OCI-LY7 (cell line): Measurements from ENCODE around the gene CEP112. TPM values are rescaled to one million over a fixed set of nuclear protein-coding genes. Genes with fewer than 3 reads are reported as not detected.

Experiments used
- BruUV-seq: library from RNA; stranded (reverse); fragments of 400-500 nt; replicated peaks from 2 replicates; lab custom pipeline; 2021; lab: Mats Ljungman, UMichigan
- CTCF ChIA-PET: fragments of 300-600 bp; sonication (Branson Sonifier 250); formaldehyde crosslinking; loops from one replicate; lab custom pipeline; 2022; ENCODE audit warnings: antibody characterized with exemption; ENCODE audit not compliant: unreplicated experiment; lab: Charles Lee
- POLR2A ChIA-PET: fragments of 300-600 bp; sonication (Branson Sonifier 250); formaldehyde crosslinking; loops from one replicate; lab custom pipeline; 2022; ENCODE audit warnings: antibody characterized with exemption; lab: Charles Lee
- DNase-seq: peaks from one replicate; pipeline ENCODE4 v3.0.0-alpha.2; 2015; ENCODE audit warnings: low spot score
- H2AFZ ChIP-seq: fragments of 200-600 bp; sonication (generic), shearing (Covaris generic); 2 replicates; pipeline ENCODE4 v1.6.1; 2014; ENCODE audit warnings: mild to moderate bottlenecking, antibody characterized with exemption, low read length, moderate library complexity
- H3K27ac ChIP-seq: fragments of 200-600 bp; sonication (generic); 2 replicates; pipeline ENCODE4 v1.5.1; 2014; ENCODE audit warnings: mixed run types, low read depth, mild to moderate bottlenecking, moderate library complexity, low read length, inconsistent platforms; ENCODE audit not compliant: poor library complexity, severe bottlenecking
- H3K36me3 ChIP-seq: fragments of 200-600 bp; sonication (generic); 2 replicates; pipeline ENCODE4 v1.6.1; 2014; ENCODE audit warnings: mild to moderate bottlenecking, antibody characterized with exemption, low read length, moderate library complexity, mixed read lengths; ENCODE audit not compliant: insufficient read depth
- H3K4me1 ChIP-seq: fragments of 200-600 bp; sonication (generic); 2 replicates; pipeline ENCODE4 v1.5.1; 2014; ENCODE audit warnings: mild to moderate bottlenecking, low read length; ENCODE audit not compliant: insufficient read depth, poor library complexity, severe bottlenecking
- H3K4me2 ChIP-seq: fragments of 200-600 bp; sonication (generic); 2 replicates; pipeline ENCODE4 v1.6.1; 2014; ENCODE audit warnings: mild to moderate bottlenecking, low read length
- H3K4me3 ChIP-seq: fragments of 200-600 bp; sonication (generic); 2 replicates; pipeline ENCODE4 v1.5.1; 2014; ENCODE audit warnings: mild to moderate bottlenecking, low read depth, low read length; ENCODE audit not compliant: poor library complexity, severe bottlenecking
- H3K79me2 ChIP-seq: fragments of 200-600 bp; sonication (generic); 2 replicates; pipeline ENCODE4 v1.6.1; 2016; ENCODE audit warnings: low read depth, mild to moderate bottlenecking, low read length, moderate library complexity, mixed read lengths; ENCODE audit not compliant: insufficient read depth
- H3K9me2 ChIP-seq: fragments of 200-600 bp; sonication (generic); 2 replicates; pipeline ENCODE4 v1.6.1; 2016; ENCODE audit warnings: mild to moderate bottlenecking, low read length, mixed read lengths; ENCODE audit not compliant: insufficient read depth
- H3K9me3 ChIP-seq: fragments of 200-600 bp; sonication (generic); 2 replicates; pipeline ENCODE4 v1.6.1; 2014; ENCODE audit warnings: mild to moderate bottlenecking, mixed run types, low read length, mixed read lengths
- H4K20me1 ChIP-seq: fragments of 200-600 bp; sonication (generic); 2 replicates; pipeline ENCODE4 v1.6.1; 2014; ENCODE audit warnings: mild to moderate bottlenecking, antibody characterized with exemption, low read length, moderate library complexity, mixed read lengths; ENCODE audit not compliant: insufficient read depth
- EZH2phosphoT487 ChIP-seq: fragments of 200-600 bp; sonication (generic); IDR thresholded peaks from 2 replicates; pipeline ENCODE4 v1.6.1; 2018; ENCODE audit warnings: low read depth, borderline replicate concordance, mild to moderate bottlenecking, mixed run types, antibody characterized with exemption, low read length, moderate library complexity, mixed read lengths
- intact Hi-C: fragments of 100-400 bp; cut with micrococcal nuclease; formaldehyde crosslinking; loops from one replicate; pipeline ENCODE4 v1.10.0; 2022; ENCODE audit not compliant: unreplicated experiment
- total RNA-seq, 2 experiments: library from RNA; depleted of rRNA in 1 of 2; stranded (reverse); fragments of >200 nt in 1 of 2; shearing (Covaris generic) in 1 of 2; gene quantifications; 2 replicates each; pipeline ENCODE4 v1.2.3, GENCODE V29; 2014 to 2022
- TF ChIP-seq, protein P1 (sequence below): fragments of 200-600 bp; sonication (generic); conservative IDR thresholded peaks from 2 replicates; pipeline ENCODE4 v1.5.1; 2014; ENCODE audit warnings: mild to moderate bottlenecking, antibody characterized with exemption, low read length, moderate library complexity, mixed read lengths

The CEP112 gene
- total RNA-seq, 2 experiments from 2014 or later = 2.7 to 6.9 TPM

- H3K4me2 ChIP-seq = no peak overlapping the region
- intact Hi-C loops = no loop called here
- H3K9me2 ChIP-seq = no peaks in the 10 kb centered on the region
- DNase-seq = no peak
- BruUV-seq = no TSS peak
- TF ChIP-seq EZH2phosphoT487 = no peak
- ChIA-PET POLR2A (no interaction called here), CTCF (no interaction called here)
- no peak overlapping the region for H3K27ac ChIP-seq
- no peaks in the 10 kb centered on the region for H3K79me2 ChIP-seq
- no peak overlapping the region for H2AFZ ChIP-seq
- no peaks in the 10 kb centered on the region for H3K36me3 ChIP-seq
- H3K4me1 ChIP-seq = no peaks in the 10 kb centered on the region
- H3K4me3 ChIP-seq = no peak overlapping the region
- no peaks in the 10 kb centered on the region for H3K9me3 ChIP-seq
- no peaks in the 10 kb centered on the region for H4K20me1 ChIP-seq
These were observed 183.3 kb downstream of the CEP112 start for GRCh38 chr17:66008680-66009079.

DNA sequence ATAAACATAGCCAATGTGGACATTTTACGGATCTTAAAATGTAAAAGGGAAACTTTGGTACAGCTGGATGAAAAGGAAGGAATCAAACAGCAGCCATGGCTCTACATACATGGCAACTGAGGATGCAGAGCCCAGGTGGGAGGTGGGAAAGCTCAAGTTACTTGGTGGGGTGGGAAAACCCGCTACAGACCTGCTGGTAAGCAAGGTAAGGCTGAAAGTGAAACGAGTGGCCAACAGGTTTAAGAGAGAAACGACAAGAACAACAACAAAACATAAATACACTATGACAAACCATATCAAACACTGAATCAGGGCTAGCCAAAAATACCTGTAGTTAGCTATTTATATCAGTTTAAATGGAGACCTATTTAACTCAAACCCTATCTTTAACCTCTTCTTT, 185.3 kb downstream of the CEP112 start:
- no peaks in the 10 kb centered on the region for H3K9me3 ChIP-seq
- H4K20me1 ChIP-seq = no peaks in the 10 kb centered on the region
- BruUV-seq = no TSS peak
- intact Hi-C loops = no loop called here
- TF ChIP-seq, protein P1, sequence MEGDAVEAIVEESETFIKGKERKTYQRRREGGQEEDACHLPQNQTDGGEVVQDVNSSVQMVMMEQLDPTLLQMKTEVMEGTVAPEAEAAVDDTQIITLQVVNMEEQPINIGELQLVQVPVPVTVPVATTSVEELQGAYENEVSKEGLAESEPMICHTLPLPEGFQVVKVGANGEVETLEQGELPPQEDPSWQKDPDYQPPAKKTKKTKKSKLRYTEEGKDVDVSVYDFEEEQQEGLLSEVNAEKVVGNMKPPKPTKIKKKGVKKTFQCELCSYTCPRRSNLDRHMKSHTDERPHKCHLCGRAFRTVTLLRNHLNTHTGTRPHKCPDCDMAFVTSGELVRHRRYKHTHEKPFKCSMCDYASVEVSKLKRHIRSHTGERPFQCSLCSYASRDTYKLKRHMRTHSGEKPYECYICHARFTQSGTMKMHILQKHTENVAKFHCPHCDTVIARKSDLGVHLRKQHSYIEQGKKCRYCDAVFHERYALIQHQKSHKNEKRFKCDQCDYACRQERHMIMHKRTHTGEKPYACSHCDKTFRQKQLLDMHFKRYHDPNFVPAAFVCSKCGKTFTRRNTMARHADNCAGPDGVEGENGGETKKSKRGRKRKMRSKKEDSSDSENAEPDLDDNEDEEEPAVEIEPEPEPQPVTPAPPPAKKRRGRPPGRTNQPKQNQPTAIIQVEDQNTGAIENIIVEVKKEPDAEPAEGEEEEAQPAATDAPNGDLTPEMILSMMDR = no peak
- no peak for TF ChIP-seq EZH2phosphoT487
- no peaks in the 10 kb centered on the region for H3K4me1 ChIP-seq
- H3K4me3 ChIP-seq = no peak overlapping the region
- CTCF ChIA-PET = no interaction called here
- no peak for DNase-seq
- H3K4me2 ChIP-seq = no peak overlapping the region
- H3K9me2 ChIP-seq = no peaks in the 10 kb centered on the region
- POLR2A ChIA-PET = no interaction called here
- no peaks in the 10 kb centered on the region for H3K79me2 ChIP-seq
- no peaks in the 10 kb centered on the region for H3K36me3 ChIP-seq
- H2AFZ ChIP-seq = no peak overlapping the region
- no peak overlapping the region for H3K27ac ChIP-seq

- no peaks in the 10 kb centered on the region for H3K36me3 ChIP-seq
- no TSS peak for BruUV-seq
These were observed 189.1 kb downstream of the CEP112 start for GRCh38 chr17:66002812-66003211.

More at GRCh38 chr17:66002812-66003211, 189.1 kb downstream of the CEP112 start:
- Histone ChIP-seq H3K4me1 (no peaks in the 10 kb centered on the region), H2AFZ (no peak overlapping the region), H3K79me2 (no peaks in the 10 kb centered on the region), H3K9me2 (no peaks in the 10 kb centered on the region), H3K4me2 (no peak overlapping the region), H3K9me3 (no peaks in the 10 kb centered on the region), H3K27ac (no peak overlapping the region), H4K20me1 (no peaks in the 10 kb centered on the region), H3K4me3 (no peak overlapping the region)
- CTCF ChIA-PET = no interaction called here
- no peak for DNase-seq
- intact Hi-C loops = no loop called here
- POLR2A ChIA-PET = no interaction called here
- TF ChIP-seq EZH2phosphoT487 = no peak
- TF ChIP-seq, protein P1 = no peak
